SKM-1 (cell line): ENCODE results near the gene LRRC10.

Source experiments
- DNase-seq: peaks from one replicate; lab custom pipeline; 2025; ENCODE audit not compliant: unreplicated experiment; lab: John Stamatoyannopoulos, UW

The LRRC10 gene

GRCh38 chr12:69610729-69611128 is at the start of gene LRRC10:
Gene LRRC10 (minus strand): TSS chr12:69610907. CDS start chr12:69610838, 69 bp downstream.
- DNase-seq = no peak

- no peak for DNase-seq
Observed at GRCh38 chr12:69660164-69660863, 49.6 kb upstream of the LRRC10 start.

GRCh38 chr12:69658203-69658602 is 47.5 kb upstream of the LRRC10 start:
- DNase-seq = no peak

- no peak for DNase-seq
Observed at GRCh38 chr12:69657376-69658137, 46.9 kb upstream of the LRRC10 start.

- no peak for DNase-seq
Observed at GRCh38 chr12:69655616-69656340, 45.1 kb upstream of the LRRC10 start.

- no peak for DNase-seq
Observed at GRCh38 chr12:69653703-69654102, 43.0 kb upstream of the LRRC10 start.

GRCh38 chr12:69651922-69652321 is 41.2 kb upstream of the LRRC10 start:
- DNase-seq = no peak

GRCh38 chr12:69649529-69649928 is 38.8 kb upstream of the LRRC10 start:
- DNase-seq = no peak

GRCh38 chr12:69648476-69648875 is 37.8 kb upstream of the LRRC10 start:
- DNase-seq = no peak

GRCh38 chr12:69647178-69647577 is 36.5 kb upstream of the LRRC10 start:
- no peak for DNase-seq

GRCh38 chr12:69645031-69645430 is 34.3 kb upstream of the LRRC10 start:
- DNase-seq = no peak

- DNase-seq = no peak
Observed at GRCh38 chr12:69644511-69644910, 33.8 kb upstream of the LRRC10 start.

GRCh38 chr12:69642531-69642930 is 31.8 kb upstream of the LRRC10 start:
- DNase-seq = no peak

- no peak for DNase-seq
Observed at GRCh38 chr12:69641546-69641945, 30.8 kb upstream of the LRRC10 start.

- no peak for DNase-seq
Observed at GRCh38 chr12:69639400-69640016, 28.8 kb upstream of the LRRC10 start.

- no peak for DNase-seq
Observed at GRCh38 chr12:69633061-69633460, 22.4 kb upstream of the LRRC10 start.

GRCh38 chr12:69630191-69630590 is 19.5 kb upstream of the LRRC10 start:
- DNase-seq = no peak

- DNase-seq = no peak
Observed at GRCh38 chr12:69627501-69627900, 16.8 kb upstream of the LRRC10 start.

- no peak for DNase-seq
Observed at GRCh38 chr12:69623970-69624369, 13.3 kb upstream of the LRRC10 start.

GRCh38 chr12:69621551-69621950 is 10.8 kb upstream of the LRRC10 start:
- no peak for DNase-seq

- no peak for DNase-seq
Observed at GRCh38 chr12:69620921-69621320, 10.2 kb upstream of the LRRC10 start.
